Neuronal stem cell (in vitro differentiated cells): ENCODE measurements around the gene JPH3.

ENCODE experiments used
- DNase-seq: peaks from one replicate; pipeline ENCODE4 v3.0.0-alpha.2; 2013; ENCODE audit warnings: low spot score
- H2AFZ ChIP-seq: one replicate; pipeline ENCODE4 v1.6.1; 2013; ENCODE audit warnings: mild to moderate bottlenecking, low read length, inconsistent platforms
- H2AK5ac ChIP-seq: 2 replicates; pipeline ENCODE4 v1.6.1; 2013; ENCODE audit warnings: low read depth, mild to moderate bottlenecking, inconsistent platforms, low read length, moderate library complexity, mixed read lengths
- H2BK120ac ChIP-seq: 2 replicates; pipeline ENCODE4 v1.6.1; 2013; ENCODE audit warnings: low read depth, mild to moderate bottlenecking, inconsistent platforms, low read length, moderate library complexity, mixed read lengths
- H2BK12ac ChIP-seq: one replicate; pipeline ENCODE4 v1.6.1; 2013; ENCODE audit warnings: low read length, inconsistent platforms
- H2BK15ac ChIP-seq: 2 replicates; pipeline ENCODE4 v1.6.1; 2013; ENCODE audit warnings: mild to moderate bottlenecking, low read length, inconsistent platforms, mixed read lengths
- H2BK5ac ChIP-seq: one replicate; pipeline ENCODE4 v1.6.1; 2013; ENCODE audit warnings: inconsistent platforms, mild to moderate bottlenecking, low read length, moderate library complexity
- H3K14ac ChIP-seq: one replicate; pipeline ENCODE4 v1.6.1; 2013; ENCODE audit warnings: low read length, inconsistent platforms
- H3K18ac ChIP-seq: 2 replicates; pipeline ENCODE4 v1.6.1; 2013; ENCODE audit warnings: low read length, inconsistent platforms
- H3K23ac ChIP-seq: 2 replicates; pipeline ENCODE4 v1.6.1; 2013; ENCODE audit warnings: low read depth, mild to moderate bottlenecking, mixed read lengths, low read length, inconsistent platforms; ENCODE audit not compliant: poor library complexity
- H3K27ac ChIP-seq: replicated peaks from 3 replicates; pipeline ENCODE4 v1.5.1; 2013; ENCODE audit warnings: low read length, inconsistent platforms
- H3K27me3 ChIP-seq, 3 experiments: 2 replicates each; pipeline ENCODE4 v1.6.1; 2013; ENCODE audit warnings: low read length in 3 of 3, mild to moderate bottlenecking in 2 of 3, inconsistent platforms in 1 of 3, low read depth in 1 of 3, mixed read lengths in 1 of 3, moderate library complexity in 1 of 3; ENCODE audit not compliant: control insufficient read depth in 3 of 3, insufficient read depth in 3 of 3
- H3K36me3 ChIP-seq, 2 donors: replicated peaks in 1 of 2; 2 replicates each; pipeline ENCODE4 v1.6.1; 2013; ENCODE audit warnings: low read length in 2 of 2; ENCODE audit not compliant: control insufficient read depth in 2 of 2, insufficient read depth in 2 of 2
- H3K4ac ChIP-seq: 2 replicates; pipeline ENCODE4 v1.6.1; 2013; ENCODE audit warnings: inconsistent platforms, mild to moderate bottlenecking, low read length, moderate library complexity
- H3K4me1 ChIP-seq, 2 donors: 1 replicate in 1 of 2; 2 replicates in 1 of 2; pipeline ENCODE4 v1.6.1; 2013; ENCODE audit warnings: low read length in 2 of 2, low read depth in 1 of 2; ENCODE audit not compliant: control insufficient read depth in 2 of 2, insufficient read depth in 1 of 2
- H3K4me2 ChIP-seq: one replicate; pipeline ENCODE4 v1.6.1; 2013; ENCODE audit warnings: mild to moderate bottlenecking, low read length, inconsistent platforms; ENCODE audit not compliant: insufficient read depth, poor library complexity, severe bottlenecking
- H3K4me3 ChIP-seq, 2 donors: 2 replicates each; pipeline ENCODE4 v1.5.1; 2013; ENCODE audit warnings: low read length in 2 of 2, mild to moderate bottlenecking in 2 of 2, inconsistent platforms in 1 of 2, moderate library complexity in 1 of 2
- H3K79me1 ChIP-seq: one replicate; pipeline ENCODE4 v1.6.1; 2013; ENCODE audit warnings: low read depth, mild to moderate bottlenecking, inconsistent platforms, low read length, moderate library complexity
- H3K9ac ChIP-seq: one replicate; pipeline ENCODE4 v1.6.1; 2013; ENCODE audit warnings: mild to moderate bottlenecking, low read depth, low read length, inconsistent platforms; ENCODE audit not compliant: poor library complexity
- H3K9me3 ChIP-seq, 2 donors: replicated peaks in 1 of 2; 2 replicates each; pipeline versions ENCODE3 to v1.6.1; 2013; ENCODE audit warnings: low read length in 2 of 2, mild to moderate bottlenecking in 2 of 2, inconsistent platforms in 1 of 2, low read depth in 1 of 2, mixed read lengths in 1 of 2, moderate library complexity in 1 of 2; ENCODE audit not compliant: control insufficient read depth in 2 of 2, insufficient read depth in 1 of 2
- H4K8ac ChIP-seq: one replicate; pipeline ENCODE4 v1.6.1; 2013; ENCODE audit warnings: low read depth, mild to moderate bottlenecking, inconsistent platforms, low read length, moderate library complexity
- H4K91ac ChIP-seq: one replicate; pipeline ENCODE4 v1.6.1; 2013; ENCODE audit warnings: low read length, low read depth, mild to moderate bottlenecking, inconsistent platforms; ENCODE audit not compliant: poor library complexity
- WGBS, 2 donors: extraction: QIAGEN DNeasy Blood & Tissue Kit; methylation state at CpG; one replicate each; pipeline ENCODE4 v1.1.7; 2013; ENCODE audit warnings: missing lambda C conversion rate in 2 of 2, mixed read lengths in 1 of 2; ENCODE audit not compliant: insufficient read length in 2 of 2, insufficient replicate concordance in 1 of 2; ENCODE audit errors: extremely low coverage in 2 of 2; 5-methylcytosine and 5-hydroxymethylcytosine counted together

The JPH3 gene

GRCh38 chr16:87742781-87743490, 140.6 kb downstream of the JPH3 start:
- H3K9me3 ChIP-seq, result peaks cover 0 to 1% of the 10 kb centered on the region in 2 donors
- no peak overlapping the region for H4K91ac ChIP-seq
- DNase-seq, result no peak
- no peak overlapping the region for H3K23ac ChIP-seq
- no peak overlapping the region for H4K8ac ChIP-seq
- H3K4me2 ChIP-seq, result no peak overlapping the region
- H3K36me3 ChIP-seq, result peaks cover 33 to 76% of the 10 kb centered on the region in 2 donors
- no peak overlapping the region for H3K9ac ChIP-seq
- no CpG with 5 or more reads among the region's 17 CpGs for WGBS, 2 donors
- H3K27me3 ChIP-seq, result no peaks in the 10 kb centered on the region
- no peak overlapping the region for H2BK12ac ChIP-seq
- no peak overlapping the region for H2BK15ac ChIP-seq
- no peak overlapping the region for H2BK120ac ChIP-seq
- H3K18ac ChIP-seq, result no peak overlapping the region
- H3K14ac ChIP-seq, result no peak overlapping the region
- H3K4me3 ChIP-seq, result no peak overlapping the region
- no peak overlapping the region for H3K4ac ChIP-seq
- no peak overlapping the region for H3K27ac ChIP-seq
- peaks cover 2% of the 10 kb centered on the region for H3K79me1 ChIP-seq
- H2AFZ ChIP-seq, result no peak overlapping the region
- no peak overlapping the region for H2AK5ac ChIP-seq
- no peak overlapping the region for H2BK5ac ChIP-seq
- H3K4me1 ChIP-seq, result peaks cover 0 to 1% of the 10 kb centered on the region in 2 donors

- Histone ChIP-seq H3K27ac (no peak overlapping the region), H3K79me1 (peaks cover 2% of the 10 kb centered on the region), H3K4me3 (peak overlapping the region in 1 of 2 donors; percentile 69), H3K4ac (no peak overlapping the region), H2BK12ac (no peak overlapping the region), H3K4me1 (peaks cover 0 to 1% of the 10 kb centered on the region in 2 donors), H3K36me3 (peaks cover 40 to 89% of the 10 kb centered on the region in 2 donors), H3K4me2 (no peak overlapping the region), H2AFZ (no peak overlapping the region), H3K18ac (no peak overlapping the region), H2AK5ac (no peak overlapping the region), H3K9ac (no peak overlapping the region), H2BK5ac (no peak overlapping the region), H3K27me3 (no peaks in the 10 kb centered on the region), H2BK15ac (no peak overlapping the region), H3K14ac (no peak overlapping the region), H3K9me3 (peaks cover 0 to 1% of the 10 kb centered on the region in 2 donors), H4K8ac (no peak overlapping the region), H4K91ac (no peak overlapping the region), H3K23ac (no peak overlapping the region), H2BK120ac (no peak overlapping the region)
- no peak for DNase-seq
- no CpG with 5 or more reads among the region's 25 CpGs for WGBS, 2 donors
These were observed 142.6 kb downstream of the JPH3 start for GRCh38 chr16:87744750-87745514.

DNA sequence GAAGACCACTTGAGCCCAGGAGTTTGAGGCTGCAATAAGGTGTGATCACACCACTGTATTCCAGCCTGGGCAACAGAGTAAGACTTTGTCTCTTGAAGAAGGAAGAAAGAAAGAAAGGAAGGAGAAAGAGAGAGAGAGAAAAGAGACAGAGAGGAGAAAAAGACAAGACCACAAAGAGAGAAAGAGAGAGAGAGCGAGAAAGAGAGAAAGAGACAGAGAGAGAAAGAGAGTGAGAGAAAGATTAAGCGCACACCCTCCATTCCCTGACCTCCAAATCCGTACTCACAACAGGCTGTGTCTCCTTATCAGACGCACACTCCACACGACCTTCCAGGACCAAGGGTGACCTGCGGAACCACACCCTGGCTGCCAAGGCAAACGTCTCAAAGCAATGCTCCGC, 143.9 kb downstream of the JPH3 start:
- H2BK15ac ChIP-seq, result no peak overlapping the region
- no peak overlapping the region for H4K8ac ChIP-seq
- H3K4me1 ChIP-seq, result peaks cover 0 to 1% of the 10 kb centered on the region in 2 donors
- H2AK5ac ChIP-seq, result no peak overlapping the region
- no peaks in the 10 kb centered on the region for H3K79me1 ChIP-seq
- H3K4me3 ChIP-seq, result no peak overlapping the region
- peaks cover 40 to 88% of the 10 kb centered on the region in 2 donors for H3K36me3 ChIP-seq
- H3K14ac ChIP-seq, result no peak overlapping the region
- DNase-seq, result no peak
- H3K27me3 ChIP-seq, result no peaks in the 10 kb centered on the region
- no peak overlapping the region for H4K91ac ChIP-seq
- no peak overlapping the region for H3K18ac ChIP-seq
- peaks cover 0 to 1% of the 10 kb centered on the region in 2 donors for H3K9me3 ChIP-seq
- H3K4ac ChIP-seq, result no peak overlapping the region
- H3K23ac ChIP-seq, result no peak overlapping the region
- WGBS, 2 donors, result no CpG with 5 or more reads among the region's 8 CpGs
- H2BK5ac ChIP-seq, result no peak overlapping the region
- no peak overlapping the region for H3K9ac ChIP-seq
- no peak overlapping the region for H2BK120ac ChIP-seq
- no peak overlapping the region for H3K4me2 ChIP-seq
- H3K27ac ChIP-seq, result no peak overlapping the region
- no peak overlapping the region for H2AFZ ChIP-seq
- no peak overlapping the region for H2BK12ac ChIP-seq
